SKM-1 (cell line): ENCODE results near the gene DAAM2.

Source experiments
- DNase-seq: peaks from one replicate; lab custom pipeline; 2025; ENCODE audit not compliant: unreplicated experiment; lab: John Stamatoyannopoulos, UW

The DAAM2 gene

DNA sequence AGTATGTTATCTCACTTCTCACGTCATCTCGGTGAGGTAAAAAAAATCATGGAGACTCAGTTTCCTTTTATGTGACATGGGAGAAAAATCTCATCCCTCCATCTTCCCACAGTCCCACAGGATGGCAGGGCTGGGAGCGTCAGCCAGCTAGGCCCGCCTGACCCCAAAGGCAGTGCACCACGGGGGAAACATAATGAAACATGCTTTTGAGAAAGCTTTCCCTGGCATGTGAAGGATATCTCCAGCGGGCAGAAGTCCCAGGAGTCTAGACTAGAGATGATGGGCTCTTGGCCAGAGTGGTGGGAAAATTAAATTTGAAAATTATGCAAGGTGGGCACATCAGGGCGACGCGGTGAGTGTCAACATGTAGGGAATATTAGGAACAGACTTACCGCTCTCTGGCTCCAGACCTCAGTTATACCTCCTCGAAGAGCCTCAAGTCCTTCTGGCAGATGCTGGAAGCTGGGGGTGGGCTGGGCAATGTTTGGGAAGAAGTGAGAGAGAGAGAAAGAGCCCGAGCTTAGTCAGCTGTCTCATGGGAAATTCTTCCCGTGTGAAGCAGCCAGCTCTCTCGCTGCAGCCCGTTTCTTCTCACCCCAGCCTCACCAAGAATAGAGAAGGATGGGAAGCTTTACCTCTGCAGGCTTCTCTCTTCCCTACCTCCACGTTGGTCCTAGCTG lies 89.8 kb downstream of the DAAM2 start:
- DNase-seq: no peak

DNA sequence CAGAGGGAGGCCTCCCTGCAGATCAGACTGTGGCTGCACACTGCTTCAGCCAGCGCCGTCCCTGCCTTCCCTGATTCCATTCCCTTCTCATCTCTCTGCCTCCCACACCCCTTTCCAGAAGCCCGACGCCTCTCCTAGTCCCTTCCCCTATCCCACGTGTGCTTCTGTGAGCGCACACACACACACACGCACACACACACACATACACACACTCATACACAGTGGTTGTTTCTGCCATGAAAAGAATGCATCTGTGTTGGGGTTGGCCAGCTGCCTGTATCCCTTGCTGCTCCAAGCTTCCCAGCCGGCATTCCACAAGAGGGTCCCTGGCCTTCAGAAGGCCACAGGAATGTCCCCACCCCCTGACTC lies 90.3 kb downstream of the DAAM2 start:
- no peak for DNase-seq

- DNase-seq: no peak
Measured at GRCh38 chr6:39884696-39885095, 92.5 kb downstream of the DAAM2 start.

- no peak for DNase-seq
Measured at GRCh38 chr6:39885691-39886090, 93.5 kb downstream of the DAAM2 start.

DNA sequence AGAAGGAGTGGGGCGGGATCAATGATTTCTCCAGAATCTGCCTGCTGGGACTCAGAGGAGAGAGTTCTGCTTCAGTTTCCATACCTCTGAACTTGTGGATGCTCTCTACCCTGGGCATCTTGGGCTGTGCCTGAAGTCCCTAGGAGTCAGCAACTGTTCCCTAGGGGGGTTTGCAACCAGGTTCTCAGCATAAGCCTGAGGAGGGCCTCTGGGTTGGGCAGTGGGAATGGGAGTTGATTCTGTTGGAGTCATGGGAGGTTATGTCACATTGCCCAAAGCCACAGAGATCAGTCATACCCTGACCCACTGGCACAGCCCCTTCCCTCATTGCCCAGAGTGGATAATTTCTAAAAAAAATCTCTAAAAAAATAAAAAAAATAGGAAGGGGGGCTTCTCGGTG lies 94.7 kb downstream of the DAAM2 start:
- DNase-seq: no peak

DNA sequence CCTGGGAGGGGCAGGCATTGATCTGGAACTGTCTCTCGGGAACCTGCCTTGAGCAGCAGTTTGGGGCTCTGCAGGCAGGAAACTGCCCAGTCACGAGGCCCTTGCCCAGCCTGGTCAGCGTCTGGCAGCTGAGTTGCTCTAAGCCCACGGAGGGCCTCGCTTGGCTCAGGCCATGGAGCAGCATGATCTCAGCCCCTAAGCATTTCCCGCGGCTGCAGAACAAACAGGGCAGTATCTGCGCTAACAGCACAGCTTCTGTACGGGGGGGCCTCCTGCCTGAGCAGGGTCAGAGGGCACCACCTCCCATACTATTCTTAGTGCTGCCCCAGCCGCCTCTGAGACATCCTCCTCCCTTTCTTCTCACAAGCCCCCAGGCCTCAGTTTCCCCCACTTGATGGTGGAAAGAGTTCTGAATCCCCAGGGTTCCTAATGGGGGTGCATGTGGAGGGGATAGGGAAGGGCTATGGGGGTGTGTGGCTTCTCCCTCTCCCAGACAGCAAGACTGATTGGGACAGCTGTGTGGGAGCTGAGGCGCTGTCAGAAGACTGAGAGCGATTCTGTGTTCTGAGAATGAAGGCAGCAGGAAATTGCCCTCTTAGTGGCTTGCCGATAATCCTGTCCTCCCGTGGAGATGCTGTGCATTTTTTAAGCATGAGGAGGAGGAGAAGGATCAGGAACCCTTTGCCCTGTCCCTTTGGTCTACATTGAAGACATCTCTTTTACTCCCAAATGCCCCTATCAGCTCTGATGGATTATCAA lies 95.7 kb downstream of the DAAM2 start:
- DNase-seq: no peak

DNA sequence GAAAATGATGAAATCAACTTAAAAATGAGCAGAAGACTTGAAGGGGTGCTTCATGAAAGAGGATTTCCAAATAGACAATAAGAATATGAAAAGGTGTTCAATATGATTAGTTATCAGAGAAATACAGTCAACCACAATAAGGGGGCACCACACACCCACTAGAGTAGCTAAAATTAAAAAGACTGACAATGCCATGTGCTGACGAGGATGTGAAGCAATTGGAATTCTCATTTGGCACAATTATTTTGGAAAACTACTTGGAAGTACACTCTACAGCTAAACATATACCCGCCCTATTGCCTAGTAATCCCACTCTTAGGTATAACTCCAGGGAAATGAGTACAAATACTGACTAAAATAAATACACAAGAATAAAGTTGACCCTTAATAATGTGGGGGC lies 97.1 kb downstream of the DAAM2 start:
- no peak for DNase-seq

DNA sequence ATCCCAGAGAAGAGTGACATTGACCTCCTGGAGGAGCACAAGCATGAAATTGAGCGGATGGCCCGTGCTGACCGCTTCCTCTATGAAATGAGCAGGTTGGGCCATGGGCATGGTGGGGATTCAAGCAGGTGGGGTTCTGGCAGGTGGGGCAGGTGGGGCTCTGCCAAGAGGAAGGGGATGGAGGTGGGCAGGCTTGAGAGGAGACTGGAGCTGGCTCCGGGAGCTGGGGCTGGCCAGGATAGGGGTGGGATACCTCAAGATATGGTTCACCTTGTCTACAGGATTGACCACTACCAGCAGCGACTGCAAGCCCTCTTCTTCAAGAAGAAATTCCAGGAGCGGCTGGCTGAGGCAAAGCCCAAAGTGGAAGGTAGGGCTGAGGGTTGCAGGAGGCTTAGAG lies 99.2 kb downstream of the DAAM2 start:
- no peak for DNase-seq

DNA sequence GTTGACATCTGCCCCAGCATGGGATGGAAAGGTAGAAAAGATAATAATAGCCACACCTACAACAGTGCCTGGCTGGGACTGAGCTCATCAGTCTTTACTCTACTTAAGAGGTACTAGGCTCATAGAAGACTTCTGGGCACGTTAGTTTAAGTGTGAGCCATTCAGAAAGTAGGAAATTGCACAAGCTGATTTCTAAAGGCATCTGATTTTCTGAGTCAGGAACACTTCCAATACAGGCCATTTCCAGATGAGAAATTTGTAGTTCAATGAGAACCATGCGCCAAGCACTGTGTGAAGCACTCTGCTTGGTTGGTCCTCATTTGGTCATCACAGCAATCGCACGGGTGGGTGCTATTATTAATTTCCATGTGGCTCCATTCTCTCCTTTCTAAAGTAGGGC lies 99.8 kb downstream of the DAAM2 start:
- DNase-seq: no peak

DNA sequence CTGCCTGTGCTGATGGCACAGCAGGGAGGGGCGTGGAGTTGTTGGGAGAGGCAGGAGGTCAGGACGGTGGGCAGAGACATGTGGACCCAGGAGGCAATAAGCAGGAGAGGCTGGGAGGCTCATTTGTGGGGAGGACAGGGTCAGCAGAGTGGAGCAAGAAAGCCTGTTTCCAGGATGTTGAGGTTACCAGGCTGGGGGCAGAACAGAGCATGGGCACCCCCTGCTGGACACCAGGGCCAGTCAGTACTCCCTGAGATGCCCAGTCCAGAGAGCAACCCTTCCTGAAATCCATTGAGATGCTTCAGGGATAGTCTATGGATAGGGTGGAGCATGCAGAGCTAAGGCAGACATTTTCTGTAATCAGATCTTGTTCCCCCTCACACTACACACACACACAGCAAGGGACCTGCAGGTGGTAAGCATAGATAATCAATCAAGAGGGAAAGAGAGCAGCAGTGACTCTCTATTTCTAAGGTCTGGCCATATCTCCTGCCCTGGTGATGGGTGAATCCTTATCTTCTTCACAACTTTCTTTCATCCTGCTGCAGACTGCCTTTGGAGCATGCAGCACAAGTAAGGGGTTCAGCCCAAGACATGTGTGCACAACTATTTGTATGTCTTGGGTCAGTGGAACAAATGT lies 100.4 kb downstream of the DAAM2 start:
- peak; percentile 57 for DNase-seq

- no peak for DNase-seq
Measured at GRCh38 chr6:39893286-39893685, 101.1 kb downstream of the DAAM2 start.

GRCh38 chr6:39896701-39897100 lies 104.5 kb downstream of the DAAM2 start:
- DNase-seq: no peak

- no peak for DNase-seq
Measured at GRCh38 chr6:39897698-39898097, 105.5 kb downstream of the DAAM2 start.

DNA sequence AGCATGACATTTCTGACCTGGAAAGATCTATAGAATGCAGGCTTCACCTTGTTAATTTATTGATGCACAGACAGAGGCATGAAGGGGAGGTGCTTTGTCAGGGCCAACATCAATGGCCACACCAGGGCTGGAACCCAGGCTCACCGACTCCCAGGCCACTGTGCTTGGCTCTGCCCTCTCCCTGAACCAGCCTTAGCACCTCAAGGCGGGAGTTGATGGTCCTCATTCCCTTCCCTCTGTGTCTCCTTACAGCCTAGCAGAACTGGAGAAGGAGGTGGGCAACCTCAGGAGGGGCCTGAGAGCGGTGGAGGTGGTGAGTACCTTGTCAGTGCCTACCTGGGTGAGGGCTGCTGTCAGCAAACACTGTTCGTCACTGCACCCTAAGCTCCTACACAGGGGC lies 106.4 kb downstream of the DAAM2 start:
- no peak for DNase-seq

GRCh38 chr6:39899554-39900295 lies 107.5 kb downstream of the DAAM2 start:
- no peak for DNase-seq

GRCh38 chr6:39901116-39901655 lies 109.0 kb downstream of the DAAM2 start:
- no peak for DNase-seq

GRCh38 chr6:39901670-39902069 lies 109.5 kb downstream of the DAAM2 start:
- DNase-seq: no peak

DNA sequence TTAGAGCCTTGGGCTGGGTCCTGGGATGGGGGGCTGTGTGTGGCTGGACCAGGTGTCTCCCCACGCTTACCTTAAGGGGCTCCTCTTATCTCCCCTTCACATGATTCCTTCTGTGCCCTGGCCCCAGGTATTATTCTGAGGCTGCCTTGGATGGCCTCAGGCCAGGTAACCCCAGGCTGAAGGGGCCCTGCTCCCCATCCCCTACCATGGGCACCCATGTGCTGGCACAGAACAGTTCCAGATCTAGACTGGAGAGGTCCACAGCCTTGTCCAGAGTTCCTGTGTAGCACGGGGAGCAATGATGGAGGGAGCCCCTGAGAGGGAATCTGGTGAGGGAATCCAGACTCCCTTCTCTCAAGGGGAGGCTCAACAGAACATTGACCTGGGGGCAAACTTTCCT lies 110.0 kb downstream of the DAAM2 start:
- no peak for DNase-seq

DNA sequence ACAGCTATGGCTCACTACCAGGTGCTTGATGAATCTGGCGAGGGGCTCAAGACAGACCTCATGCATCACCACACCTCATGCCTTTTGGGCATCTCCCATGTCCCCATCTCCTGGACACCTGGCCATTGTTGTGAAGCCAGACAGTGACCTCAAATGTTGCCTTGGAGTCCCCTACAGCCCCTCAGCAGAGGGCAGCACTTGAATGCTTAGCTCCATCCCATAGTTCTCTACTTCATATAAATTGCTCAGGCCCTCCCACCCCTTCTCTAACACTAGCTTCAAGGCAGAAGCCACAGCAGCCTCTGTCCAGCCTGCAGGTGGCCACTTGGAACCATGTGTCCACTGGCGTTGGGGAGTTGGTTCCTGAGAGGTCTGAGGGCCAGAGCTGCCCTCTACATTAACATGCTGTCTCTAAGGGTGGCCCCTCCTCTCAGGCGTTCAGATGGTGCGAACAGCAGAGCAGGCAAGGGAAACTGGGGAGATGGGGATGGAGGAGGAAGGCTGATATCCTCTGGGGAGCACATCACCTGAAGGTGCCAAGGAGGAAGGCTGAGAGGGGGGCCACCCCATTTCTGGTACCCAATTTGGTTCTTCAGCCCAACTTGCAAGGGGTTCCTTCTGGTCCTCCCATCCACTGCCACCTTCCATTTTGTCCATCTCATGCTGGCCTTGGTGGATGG lies 110.8 kb downstream of the DAAM2 start:
- no peak for DNase-seq

- no peak for DNase-seq
Measured at GRCh38 chr6:39903656-39904055, 111.5 kb downstream of the DAAM2 start.
